ENCODE results near the gene TARS1.

TARS1 gene

DNA sequence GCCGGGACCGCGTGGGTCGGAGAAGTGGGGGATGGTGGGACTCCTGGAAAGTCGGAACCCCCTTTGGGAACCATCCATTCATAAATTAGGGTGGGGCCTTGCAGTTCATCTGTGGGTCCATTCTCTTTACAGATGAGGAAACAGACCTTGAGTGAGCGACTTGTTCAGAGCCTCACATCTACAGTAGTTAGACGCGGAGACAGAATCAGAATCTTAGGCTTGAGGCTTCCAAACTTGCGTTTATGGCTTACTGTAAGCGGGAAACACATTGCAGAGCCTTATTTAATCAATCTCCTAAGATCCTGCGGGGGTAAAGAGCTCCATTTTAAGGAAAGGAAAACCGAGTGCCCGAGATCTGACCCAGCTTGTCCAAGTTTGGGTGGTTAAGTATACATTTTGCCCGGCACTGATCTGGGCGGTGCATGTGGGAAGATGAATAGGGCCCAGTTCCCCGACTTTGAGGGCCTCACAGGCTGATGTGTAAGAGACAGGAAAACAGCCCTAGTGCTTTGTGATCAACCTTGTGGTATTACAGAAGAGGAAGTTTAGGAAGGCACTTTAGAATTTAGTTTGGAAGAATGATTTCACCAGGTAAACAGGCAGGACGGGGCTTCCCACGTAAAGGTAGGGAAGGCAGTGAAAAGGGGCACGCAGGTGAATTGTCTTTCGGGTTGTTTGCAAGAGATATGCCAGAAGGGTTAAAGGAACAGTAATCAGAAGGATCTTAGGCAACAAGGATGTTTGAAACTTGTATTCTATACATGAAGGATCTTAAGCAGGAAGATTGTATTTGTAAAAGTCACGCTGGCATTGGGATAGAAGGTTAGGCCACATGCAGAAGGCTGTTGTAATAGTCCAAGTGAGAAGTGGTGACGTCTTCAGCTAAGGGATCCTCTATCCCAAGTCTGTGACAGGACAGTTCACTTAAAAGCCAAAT, 744 bp downstream of the TARS1 start:
- DNase-seq: peak; percentile 57

DNA sequence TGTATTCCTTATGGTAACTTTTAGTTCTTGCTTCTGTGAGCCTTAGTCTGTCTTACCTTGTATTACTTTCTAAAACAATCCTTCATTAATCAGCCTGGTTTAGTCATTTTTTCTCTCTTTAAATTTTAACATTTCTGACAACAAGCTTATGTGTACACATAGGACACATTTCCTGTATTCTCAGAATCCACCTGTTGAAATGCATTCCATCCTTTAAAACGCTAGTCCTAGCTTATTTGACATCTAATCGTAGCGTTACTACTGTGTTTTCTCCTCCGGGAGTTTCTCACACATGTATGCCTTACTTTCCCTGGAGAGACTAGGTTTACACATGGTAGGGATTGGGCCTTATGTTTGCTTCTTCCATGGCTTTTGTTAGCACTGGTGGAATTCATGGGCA, 3.8 kb downstream of the TARS1 start:
- no peak for DNase-seq

DNA sequence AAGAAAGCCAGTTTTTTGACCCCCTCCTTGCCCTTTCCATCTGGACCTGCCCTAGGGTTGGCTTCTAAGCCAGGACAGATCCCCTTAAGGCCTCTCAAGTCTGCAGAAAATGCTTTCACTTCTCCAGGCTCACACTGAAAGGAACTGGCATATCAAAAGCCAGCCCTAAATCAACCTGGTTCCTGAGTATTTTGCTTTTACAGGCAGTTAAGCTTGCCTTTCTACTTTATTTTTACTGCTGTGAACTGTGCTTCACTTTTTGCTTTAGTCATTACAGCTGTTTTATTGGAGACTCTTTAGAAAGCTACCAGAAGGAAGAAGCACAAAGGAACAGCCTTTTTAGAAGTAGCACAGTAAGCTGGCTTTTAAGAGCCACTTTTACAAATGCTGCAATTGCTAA, 5.0 kb downstream of the TARS1 start:
- no peak for DNase-seq

DNA sequence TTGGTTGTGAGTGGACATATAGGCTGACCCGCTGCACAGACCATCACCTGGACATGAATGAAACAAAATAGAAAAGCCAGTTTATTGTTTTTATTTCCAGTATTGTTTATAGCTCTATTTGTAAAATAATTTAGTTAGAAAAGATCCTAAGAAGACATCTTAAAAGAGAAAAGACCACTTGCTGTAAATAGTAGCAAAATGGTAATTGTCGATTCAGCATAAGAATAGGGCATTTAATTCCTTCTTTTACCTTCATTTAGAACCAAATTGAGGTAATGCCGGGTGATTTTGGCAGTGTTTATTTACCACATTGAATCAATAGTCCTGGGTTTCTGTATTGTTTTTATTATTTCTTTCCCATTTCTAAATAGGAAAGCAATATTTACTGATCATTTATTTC, 7.4 kb downstream of the TARS1 start:
- no peak for DNase-seq

DNA sequence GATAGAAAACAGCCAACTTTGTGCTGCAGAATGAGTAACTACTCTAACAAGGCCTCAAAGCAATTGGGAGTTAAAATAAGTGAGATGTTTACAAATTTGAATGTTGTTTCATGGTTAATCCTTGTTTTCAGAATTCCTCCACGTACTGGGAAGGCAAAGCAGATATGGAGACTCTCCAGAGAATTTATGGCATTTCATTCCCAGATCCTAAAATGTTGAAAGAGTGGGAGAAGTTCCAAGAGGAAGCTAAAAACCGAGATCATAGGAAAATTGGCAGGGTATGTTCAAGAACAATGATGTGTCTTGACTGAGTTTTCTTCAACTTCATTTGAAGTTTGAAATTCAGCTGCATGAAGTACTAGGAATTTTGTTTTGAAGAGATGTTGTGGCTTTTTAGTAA, 16.4 kb downstream of the TARS1 start:
- no peak for DNase-seq

DNA sequence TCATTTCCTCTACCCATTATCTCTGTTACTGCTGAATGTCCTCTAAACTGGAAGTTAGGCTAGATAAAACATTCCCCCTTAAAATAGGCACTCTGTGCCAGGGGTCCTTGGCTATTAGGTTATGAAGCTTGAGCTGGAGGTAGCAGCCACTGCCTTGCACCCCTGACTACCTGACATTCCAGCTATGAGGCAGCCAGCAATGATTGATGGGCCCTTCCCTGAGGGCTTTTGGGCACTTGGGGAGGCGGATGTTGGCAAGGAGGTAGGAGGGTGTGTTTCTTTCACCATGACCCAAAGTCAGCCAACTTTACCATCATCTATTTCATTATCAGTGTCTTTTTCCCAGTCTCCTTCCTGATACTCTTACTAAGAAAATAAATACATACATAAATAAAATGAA, 17.1 kb downstream of the TARS1 start:
- DNase-seq: no peak

DNA sequence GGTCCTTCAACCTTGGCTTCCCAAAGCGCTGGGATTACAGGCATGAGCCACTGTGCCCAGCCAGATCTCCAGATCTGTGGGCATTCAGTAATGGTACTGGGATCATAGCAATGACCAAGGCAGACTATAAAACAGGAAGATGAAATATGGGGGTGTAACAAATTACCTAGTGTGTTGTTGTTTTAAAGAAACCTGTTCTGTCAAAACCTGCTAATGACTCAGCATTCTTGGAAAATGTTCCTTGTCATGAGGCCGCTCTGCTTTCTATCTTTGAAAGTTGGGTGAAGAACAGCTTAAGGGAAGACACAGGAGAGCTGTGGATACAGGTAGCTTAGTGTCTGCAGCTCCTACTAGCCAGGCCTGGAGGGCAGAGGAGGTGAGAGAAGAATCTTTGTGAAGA, 19.4 kb downstream of the TARS1 start:
- no peak for DNase-seq

DNA sequence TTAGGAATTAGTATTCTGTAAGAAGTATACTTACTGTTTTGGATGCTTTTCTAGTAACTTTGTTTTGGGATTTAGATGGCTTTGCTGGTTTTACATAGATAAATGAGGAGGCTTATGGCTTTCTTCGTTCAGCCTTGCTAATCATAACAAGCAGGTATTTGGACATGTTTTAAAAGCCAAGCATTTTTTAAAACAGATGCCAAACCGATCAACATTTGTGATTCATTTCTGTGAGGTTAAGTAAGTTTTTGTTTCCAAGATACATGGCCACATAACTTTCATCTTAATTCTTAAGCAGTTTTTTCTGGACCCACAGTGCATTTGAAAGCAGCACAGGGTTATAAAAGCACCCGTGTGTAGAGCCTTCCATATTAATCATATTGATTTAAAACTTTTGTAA, 21.7 kb downstream of the TARS1 start:
- no peak for DNase-seq

DNA sequence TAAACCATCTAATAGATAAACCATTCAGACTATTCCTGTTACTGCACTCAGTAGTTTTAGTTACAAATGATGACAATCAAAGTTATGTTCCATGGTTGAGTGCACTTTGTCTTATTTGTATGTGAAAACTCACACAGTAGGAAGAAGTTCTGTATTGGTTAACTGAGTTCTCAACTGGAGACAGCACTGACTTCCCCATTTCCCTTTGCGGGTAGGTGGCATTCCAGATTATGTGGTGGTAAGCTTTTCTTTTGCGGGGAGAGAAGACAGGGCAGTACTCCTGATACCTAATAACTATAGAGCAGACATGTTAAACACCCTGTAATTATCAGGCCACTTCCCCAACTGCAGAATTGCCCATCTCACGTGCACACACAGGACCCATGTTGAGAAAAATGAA, 24.4 kb downstream of the TARS1 start:
- no peak for DNase-seq

DNA sequence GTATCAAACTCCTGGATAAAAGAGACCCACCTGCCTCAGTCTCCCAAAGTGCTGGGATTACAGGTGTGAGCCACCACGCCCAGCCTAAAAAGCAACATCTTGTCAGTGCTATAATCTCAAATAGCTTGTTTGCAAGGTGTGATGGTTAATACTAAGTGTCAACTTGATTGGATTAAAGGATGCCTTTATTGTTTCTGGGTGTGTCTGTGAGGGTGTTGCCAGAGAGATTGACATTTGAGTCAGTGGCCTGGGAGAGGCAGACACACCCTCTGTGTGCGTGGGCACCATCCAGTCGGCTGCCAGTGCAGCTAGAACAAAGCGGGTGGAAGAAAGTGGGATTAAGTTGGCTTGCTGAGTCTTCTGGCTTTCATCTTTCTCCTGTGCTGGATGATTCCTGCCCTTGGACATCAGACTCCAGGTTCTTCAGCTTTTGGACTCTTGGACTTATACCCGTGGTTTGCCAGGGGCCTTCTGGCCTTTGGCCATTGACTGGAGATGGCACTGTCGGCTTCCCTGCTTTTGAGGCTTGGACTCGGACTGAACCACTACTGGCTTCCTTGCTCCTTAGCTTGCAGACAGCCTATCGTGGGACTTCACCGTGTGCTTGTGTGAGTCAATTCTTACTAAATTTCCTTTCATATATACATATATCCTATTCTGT, 28.1 kb downstream of the TARS1 start:
- DNase-seq: no peak

DNA sequence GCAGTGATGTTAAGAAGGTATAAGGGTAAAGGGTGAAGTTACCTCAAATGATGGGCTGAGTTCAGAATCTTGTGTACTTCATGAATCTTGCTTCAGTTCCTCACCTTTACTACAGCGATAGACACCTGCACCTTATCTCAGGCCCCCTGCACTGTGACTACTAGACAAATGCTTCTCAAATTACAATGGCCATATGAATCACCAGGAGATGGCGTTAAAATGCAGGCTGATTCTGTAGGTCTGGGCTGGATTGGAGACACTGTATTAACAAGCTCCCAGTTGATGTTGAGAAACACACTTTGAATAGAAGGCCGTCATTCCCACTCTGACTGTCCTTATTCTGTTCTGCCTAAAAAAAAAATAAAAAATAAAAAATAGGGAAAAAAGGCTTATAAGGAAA, 29.8 kb downstream of the TARS1 start:
- DNase-seq: peak; percentile 79

DNA sequence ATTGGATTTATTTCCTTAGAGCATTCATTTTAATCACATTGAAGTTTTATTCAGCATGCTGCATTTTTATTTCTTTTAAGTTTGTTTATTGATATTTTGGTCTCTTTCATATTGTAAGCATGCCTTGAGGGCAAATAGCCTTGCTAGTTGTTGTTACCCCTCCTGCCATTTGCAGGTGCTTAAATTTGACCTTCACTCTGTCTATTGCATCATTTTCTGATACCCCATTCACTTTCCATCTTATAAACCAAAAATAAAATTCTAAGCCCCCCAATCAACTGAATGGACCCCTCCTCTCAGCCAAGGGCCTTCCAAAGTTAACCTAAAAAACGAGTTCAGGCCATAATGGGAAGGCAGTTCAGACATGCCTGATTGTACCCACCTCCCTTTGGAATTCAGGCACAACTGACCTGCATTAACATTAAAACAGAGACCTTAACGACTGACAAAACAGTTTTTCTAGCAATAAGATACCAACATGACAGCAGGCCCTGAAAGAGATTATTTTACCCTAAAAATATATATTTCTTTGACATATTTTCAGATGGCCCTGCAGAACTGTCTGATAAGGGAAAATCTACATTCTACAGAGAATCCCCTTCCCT, 32.1 kb downstream of the TARS1 start:
- no peak for DNase-seq

DNA sequence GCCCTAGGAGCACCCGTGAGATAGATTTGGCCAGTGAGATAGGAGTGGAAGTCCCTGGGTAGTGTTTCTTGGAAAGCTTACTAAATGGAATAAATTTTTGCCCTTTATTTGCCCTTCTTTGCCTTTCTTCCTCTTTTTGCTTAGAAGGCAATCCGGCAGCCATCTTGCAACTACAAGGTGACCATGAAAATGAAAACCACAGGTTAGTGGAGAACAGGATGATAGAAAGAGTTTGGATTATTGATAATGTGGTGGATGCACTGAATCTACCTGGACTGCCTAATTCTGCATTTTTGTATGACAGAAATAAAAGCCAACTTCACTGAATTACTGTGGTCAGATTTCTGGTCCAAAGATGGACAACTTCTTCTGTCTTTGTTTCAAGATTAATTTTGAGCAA, 33.2 kb downstream of the TARS1 start:
- DNase-seq: no peak

DNA sequence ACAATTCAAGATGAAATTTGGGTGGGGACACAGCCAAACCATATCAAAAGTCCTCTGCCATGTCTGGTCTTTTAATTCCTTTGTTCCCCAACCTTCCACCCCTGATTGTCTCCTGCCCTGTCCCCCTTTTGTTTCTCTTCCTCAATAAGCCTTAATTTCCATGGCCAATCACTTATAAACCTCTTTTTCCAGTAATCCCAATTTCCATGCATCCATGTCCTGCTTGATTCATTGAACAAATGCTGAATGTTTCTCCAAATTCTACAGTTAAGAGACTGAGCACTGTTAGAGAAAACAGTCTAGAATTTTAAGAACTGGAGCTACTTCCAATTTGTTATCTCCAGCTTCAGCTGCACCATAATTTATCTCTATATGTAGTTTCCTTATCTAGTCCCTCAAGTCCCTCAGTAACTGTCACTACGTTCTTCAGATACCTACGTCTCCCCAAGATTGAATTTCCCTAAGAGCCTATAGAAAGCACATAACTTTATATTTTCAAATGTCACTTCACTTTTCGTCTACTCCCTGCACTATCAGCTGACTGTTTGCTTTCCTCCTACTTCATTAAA, 34.2 kb downstream of the TARS1 start:
- no peak for DNase-seq

DNA sequence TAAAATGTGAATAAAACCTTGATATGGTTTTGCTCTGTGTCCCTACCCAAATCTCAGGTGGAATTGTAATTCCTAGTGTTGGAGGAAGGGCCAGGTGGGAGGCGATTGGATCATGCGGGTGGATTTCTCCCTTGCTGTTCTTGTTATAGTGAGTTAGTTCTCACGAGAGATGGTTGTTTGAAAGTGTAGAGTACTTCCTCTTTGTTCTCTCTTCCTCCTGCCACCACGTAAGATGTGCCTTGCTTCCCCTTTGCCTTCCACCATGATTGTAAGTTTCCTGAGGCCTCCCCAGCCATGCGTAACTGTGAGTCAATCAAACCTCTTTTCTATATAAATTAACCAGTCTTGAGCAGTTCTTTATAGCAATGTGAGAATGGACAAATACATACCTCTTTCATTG, 34.9 kb downstream of the TARS1 start:
- no peak for DNase-seq

DNA sequence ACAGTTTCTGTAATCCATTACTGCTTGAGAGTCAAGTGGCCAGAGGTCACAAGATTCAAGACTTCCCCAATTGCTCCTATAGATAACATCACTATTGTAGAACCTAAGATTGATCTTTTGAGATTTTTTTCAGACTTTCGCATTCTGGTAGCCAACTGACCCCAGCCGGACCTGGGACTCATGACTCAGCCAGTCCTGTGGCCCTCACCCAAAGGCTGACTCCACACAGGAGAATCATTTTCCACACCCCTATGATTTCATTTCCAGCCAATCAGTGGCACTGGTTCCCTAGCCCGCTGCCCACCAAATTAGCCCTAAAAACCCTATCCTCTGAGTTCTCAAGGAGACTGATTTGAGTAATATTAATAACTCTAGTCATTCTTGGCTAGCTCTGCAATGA, 36.2 kb downstream of the TARS1 start:
- DNase-seq: no peak

DNA sequence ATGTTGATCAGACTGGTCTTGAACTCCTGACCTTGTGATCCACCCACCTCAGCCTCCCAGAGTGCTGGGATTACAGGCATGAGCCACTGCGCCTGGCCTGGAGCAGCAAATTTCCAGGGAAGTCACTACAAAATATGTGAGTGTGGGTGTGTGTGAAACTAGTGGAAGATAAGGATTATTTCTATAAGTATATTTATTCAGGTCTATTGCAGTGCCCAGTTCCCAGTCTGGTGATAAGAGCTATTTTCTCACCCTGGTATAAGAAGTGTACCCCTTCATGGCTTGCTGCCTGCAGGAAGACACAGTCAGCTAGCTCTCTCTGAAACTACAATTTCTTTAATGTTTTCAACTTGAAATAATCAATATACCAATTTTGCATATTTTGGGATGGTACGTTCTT, 37.1 kb downstream of the TARS1 start:
- no peak for DNase-seq

DNA sequence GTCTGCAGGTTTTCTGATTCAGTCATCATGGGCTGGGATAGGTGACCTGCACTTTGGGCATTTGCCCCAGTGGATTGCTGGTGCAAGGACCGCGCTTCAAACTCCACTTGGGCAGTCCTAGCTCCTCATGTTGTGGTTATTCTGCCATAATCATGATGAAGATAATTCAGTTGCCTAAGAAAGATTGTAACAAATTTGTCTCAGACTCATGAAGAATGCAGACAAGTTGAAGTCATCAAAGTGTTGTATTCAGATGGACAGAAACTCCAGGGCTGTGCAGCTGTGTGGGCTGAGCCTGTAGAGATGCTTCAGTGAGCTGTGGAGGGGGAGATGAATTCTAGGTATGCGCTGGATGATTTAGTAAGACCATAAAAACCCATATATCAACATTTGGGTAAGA, 38.5 kb downstream of the TARS1 start:
- no peak for DNase-seq

DNA sequence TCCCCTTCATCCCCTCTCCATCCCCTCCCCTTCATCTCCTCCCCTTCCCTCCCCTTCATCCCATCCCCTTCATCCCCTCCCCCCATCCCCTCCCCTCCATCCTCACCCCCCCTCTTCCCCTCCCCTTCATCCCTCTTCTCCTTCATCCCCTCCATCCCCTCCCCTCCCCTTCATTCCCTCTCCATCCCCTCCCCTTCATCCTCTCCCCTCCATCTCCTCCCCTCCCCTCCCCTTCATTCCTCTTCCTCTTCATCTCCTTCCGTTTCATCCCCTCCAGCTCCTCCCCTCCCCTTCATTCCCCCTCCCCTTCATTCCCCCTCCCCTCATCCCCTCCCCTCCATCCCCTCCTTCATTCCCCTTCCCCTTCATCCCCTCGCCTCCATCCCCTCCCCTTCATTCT, 40.1 kb downstream of the TARS1 start:
- DNase-seq: no peak

DNA sequence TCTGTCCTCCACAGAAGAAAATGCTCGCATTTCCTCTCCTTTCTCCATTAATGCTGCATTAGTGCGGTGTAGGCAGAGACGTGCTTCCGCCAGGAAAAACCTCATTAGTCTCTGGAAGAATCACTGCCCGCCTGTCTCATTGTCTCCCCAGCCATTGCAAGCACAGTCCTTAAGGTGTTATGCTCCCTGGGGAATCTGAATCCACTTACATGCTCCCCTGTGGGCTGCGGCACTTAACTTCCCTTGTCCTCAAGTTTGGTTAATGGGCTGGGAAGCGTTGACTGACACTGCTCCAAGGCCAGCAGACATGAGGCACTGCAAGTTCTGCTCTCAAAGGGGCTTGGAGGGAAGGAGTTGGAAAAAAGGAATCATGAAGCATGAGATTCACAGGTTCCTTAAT, 41.6 kb downstream of the TARS1 start:
- no peak for DNase-seq

DNA sequence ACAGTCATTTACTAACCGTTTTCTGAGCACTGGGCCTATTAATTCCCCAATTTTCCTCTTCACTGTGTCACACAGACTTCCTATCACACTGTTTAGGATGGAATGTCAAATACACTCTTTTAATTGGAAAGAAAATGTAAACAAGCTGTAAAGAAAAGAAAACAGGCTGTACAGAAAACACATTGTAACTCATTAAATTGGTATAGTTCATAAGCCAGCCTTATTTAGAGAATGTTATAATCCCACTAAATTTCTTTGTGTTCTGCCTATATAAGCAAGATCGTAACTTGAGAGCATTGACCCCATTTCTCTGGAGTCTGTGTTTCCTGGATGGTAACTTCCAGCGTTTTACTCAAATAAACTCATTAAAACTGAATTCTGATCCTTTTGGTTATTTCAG, 46.5 kb downstream of the TARS1 start:
- no peak for DNase-seq

DNA sequence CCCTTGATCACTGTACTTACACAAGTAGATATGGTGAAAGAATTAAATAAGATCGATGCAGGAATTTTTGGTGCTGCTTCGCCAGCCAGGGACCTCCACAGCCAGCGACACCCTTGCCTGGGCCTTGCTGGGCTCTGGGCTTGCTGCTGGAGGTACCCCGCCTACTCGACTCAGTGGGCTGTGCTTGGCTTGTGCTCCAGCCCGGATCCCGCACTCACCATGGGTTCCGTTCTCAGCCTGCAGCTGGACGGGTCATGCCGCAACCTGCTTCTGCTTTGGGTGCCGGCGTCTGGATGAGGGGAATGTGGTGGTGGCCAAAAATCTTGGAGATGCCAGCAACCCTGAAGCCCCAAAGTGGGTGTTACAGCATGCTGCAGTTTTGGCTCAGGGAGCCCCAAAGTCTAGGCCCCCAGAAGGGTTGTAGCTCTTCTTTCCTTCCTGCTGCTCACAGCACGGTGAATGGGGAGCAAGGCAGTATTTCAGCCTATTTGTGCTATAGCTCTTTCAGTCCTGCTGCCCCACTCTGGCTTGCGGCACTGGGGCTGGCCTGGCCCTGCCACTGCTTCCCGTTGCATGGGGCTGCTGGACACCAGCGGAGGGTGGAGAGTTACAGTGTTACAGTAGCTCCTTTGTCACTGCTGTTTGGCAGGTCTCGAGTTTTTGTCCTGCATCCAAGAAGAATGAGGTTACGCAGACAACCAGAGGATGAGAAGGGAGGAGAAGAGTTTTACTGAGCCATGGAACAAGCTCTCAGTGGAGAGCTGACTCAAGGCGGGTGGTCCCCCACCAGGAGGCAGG, 48.0 kb downstream of the TARS1 start:
- DNase-seq: no peak

DNA sequence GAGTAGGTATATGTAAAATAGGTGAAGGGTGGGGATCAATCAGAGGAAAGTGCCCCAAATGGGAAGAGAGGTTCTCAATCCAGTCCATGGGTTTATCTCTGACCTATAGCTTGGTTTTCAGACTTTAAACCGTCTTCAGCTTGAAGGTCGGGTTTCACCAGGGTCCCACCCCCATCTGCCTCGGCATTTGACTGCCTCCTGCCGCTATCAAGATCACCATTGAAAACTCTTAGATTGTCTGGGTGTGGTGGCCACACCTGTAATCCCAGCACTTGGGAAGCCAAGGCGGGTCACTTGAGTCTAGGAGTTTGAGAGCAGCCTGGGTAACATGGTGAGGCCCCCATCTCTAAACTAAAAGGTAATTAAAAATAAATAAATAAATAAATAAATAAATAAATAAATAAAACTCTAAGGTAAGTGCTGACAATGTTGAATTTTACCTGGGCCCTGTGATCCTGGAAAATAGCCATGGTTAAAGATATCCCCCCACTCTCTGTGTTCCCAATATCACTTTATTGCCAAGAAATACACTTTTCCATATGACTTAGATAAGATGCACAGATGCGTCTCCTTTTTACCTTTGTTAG, 48.8 kb downstream of the TARS1 start:
- DNase-seq: no peak
